Measurements from ENCODE around the gene SEC22A.

The SEC22A gene

GRCh38 chr3:123298903-123299302 lies 97.2 kb downstream of the SEC22A start:
- TF ChIP-seq, protein P1, sequence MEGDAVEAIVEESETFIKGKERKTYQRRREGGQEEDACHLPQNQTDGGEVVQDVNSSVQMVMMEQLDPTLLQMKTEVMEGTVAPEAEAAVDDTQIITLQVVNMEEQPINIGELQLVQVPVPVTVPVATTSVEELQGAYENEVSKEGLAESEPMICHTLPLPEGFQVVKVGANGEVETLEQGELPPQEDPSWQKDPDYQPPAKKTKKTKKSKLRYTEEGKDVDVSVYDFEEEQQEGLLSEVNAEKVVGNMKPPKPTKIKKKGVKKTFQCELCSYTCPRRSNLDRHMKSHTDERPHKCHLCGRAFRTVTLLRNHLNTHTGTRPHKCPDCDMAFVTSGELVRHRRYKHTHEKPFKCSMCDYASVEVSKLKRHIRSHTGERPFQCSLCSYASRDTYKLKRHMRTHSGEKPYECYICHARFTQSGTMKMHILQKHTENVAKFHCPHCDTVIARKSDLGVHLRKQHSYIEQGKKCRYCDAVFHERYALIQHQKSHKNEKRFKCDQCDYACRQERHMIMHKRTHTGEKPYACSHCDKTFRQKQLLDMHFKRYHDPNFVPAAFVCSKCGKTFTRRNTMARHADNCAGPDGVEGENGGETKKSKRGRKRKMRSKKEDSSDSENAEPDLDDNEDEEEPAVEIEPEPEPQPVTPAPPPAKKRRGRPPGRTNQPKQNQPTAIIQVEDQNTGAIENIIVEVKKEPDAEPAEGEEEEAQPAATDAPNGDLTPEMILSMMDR (IDR thresholded peaks at IDR 0.05; ENCODE audit: low read depth, low read length), result no peak
- H3K4me3 ChIP-seq (replicated peaks in 1 of 2; ENCODE audit: low read depth in 2 of 2, low read length in 2 of 2), result no peak overlapping the region
- peak in 1 of 2 donors; percentile 22 for DNase-seq (ENCODE audit: low read depth in 2 of 2)

GRCh38 chr3:123299581-123299980 lies 97.8 kb downstream of the SEC22A start:
- DNase-seq (ENCODE audit: low read depth in 2 of 2), result no peak
- TF ChIP-seq, protein P1 (IDR thresholded peaks at IDR 0.05; ENCODE audit: low read depth, low read length), result no peak
- no peak overlapping the region for H3K4me3 ChIP-seq (replicated peaks in 1 of 2; ENCODE audit: low read depth in 2 of 2, low read length in 2 of 2)

DNA sequence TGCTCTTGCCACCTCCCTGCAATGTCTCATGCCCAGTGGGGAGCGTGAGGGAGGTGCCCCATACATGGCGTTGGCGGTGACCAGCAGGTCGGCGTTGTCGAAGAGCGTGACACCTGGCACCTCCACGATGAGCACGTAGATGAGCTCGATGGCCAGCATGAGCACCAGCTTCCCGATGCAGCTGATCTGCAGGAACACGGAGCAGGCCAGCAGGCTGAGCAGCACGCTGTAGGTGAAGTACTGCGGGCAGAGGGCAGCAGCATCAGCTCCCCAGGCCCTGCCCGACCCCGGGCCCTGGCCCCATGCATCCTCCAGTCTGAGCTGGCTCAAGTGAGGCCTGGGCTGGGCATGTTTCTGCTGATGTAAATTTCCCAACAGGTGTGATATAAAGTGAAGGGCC lies 98.3 kb downstream of the SEC22A start:
- TF ChIP-seq, protein P1 (IDR thresholded peaks at IDR 0.05; ENCODE audit: low read depth, low read length), result no peak
- DNase-seq (ENCODE audit: low read depth in 2 of 2), result no peak
- no peak overlapping the region for H3K4me3 ChIP-seq (replicated peaks in 1 of 2; ENCODE audit: low read depth in 2 of 2, low read length in 2 of 2)

DNA sequence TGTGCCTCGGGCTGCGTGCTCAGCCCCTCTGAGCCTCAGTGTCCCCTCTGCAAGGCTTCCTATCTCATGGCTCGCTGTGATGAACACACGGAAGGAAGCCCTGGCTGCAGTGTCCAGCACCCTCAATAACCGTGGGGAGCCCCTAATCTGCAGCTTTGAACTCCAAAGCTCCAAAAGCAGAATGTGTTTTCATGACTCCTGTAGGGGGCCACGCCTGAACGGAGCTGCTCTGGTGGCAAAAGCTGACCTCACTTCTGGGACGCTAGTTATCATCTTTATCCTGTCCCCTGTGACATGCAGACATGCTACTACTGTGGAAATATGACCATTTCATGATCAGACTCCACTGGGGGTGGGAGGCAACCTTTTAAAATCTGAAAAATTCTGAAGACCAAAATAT lies 98.8 kb downstream of the SEC22A start:
- TF ChIP-seq, protein P1 (IDR thresholded peaks at IDR 0.05; ENCODE audit: low read depth, low read length), result no peak
- no peak for DNase-seq (ENCODE audit: low read depth in 2 of 2)
- H3K4me3 ChIP-seq (replicated peaks in 1 of 2; ENCODE audit: low read depth in 2 of 2, low read length in 2 of 2), result no peak overlapping the region

GRCh38 chr3:123301331-123302184 lies 99.8 kb downstream of the SEC22A start:
- DNase-seq (ENCODE audit: low read depth in 2 of 2), result no peak
- TF ChIP-seq, protein P1 (IDR thresholded peaks at IDR 0.05; ENCODE audit: low read depth, low read length), result no peak
- H3K4me3 ChIP-seq (replicated peaks in 1 of 2; ENCODE audit: low read depth in 2 of 2, low read length in 2 of 2), result no peak overlapping the region

GRCh38 chr3:123302961-123303360 lies 101.2 kb downstream of the SEC22A start:
- TF ChIP-seq, protein P1 (IDR thresholded peaks at IDR 0.05; ENCODE audit: low read depth, low read length), result no peak
- H3K4me3 ChIP-seq (replicated peaks in 1 of 2; ENCODE audit: low read depth in 2 of 2, low read length in 2 of 2), result no peak overlapping the region
- DNase-seq (ENCODE audit: low read depth in 2 of 2), result no peak
